H1 (cell line): ENCODE data around the gene SURF1. TPM values are rescaled to one million over a fixed set of nuclear protein-coding genes. Genes with fewer than 3 reads are reported as not detected.

ENCODE experiments used
- CTCF ChIA-PET: fragments of 300-600 bp; sonication (Branson Sonifier 250); formaldehyde crosslinking; loops from one replicate; lab custom pipeline; 2021; ENCODE audit not compliant: partially characterized antibody; lab: Charles Lee
- POLR2A ChIA-PET: fragments of 300-600 bp; sonication (Branson Sonifier 250); formaldehyde crosslinking; loops from one replicate; lab custom pipeline; 2021; ENCODE audit warnings: inconsistent platforms; ENCODE audit not compliant: partially characterized antibody; lab: Charles Lee
- DNase-seq, 2 experiments: peaks; one replicate each; pipeline versions ENCODE4 v3.0.0 to v3.0.0-alpha.2; 2010 to 2022; ENCODE audit warnings: low spot score in 2 of 2, low read depth in 1 of 2, mixed read lengths in 1 of 2
- FAIRE-seq: peaks from 2 replicates; lab custom pipeline; 2011; peaks lifted over from hg19 to GRCh38; lab: Jason Lieb, UNC
- H2AFZ ChIP-seq: 2 replicates; pipeline ENCODE4 v1.8.1; 2012; ENCODE audit warnings: low read length, inconsistent platforms
- H2AK5ac ChIP-seq: 2 replicates; pipeline ENCODE4 v1.6.1; 2013; ENCODE audit warnings: low read depth, low read length
- H2BK120ac ChIP-seq: replicated peaks from 2 replicates; pipeline ENCODE3; 2013; ENCODE audit warnings: low read depth, low read length, inconsistent platforms
- H2BK12ac ChIP-seq: 2 replicates; pipeline ENCODE4 v1.6.1; 2013; ENCODE audit warnings: low read depth, low read length
- H2BK15ac ChIP-seq: 2 replicates; pipeline ENCODE4 v1.6.1; 2013; ENCODE audit warnings: low read length
- H2BK20ac ChIP-seq: 2 replicates; pipeline ENCODE4 v1.6.1; 2013; ENCODE audit warnings: low read length
- H2BK5ac ChIP-seq: 2 replicates; pipeline ENCODE4 v1.6.1; 2013; ENCODE audit warnings: low read depth, low read length
- H3K14ac ChIP-seq: 2 replicates; pipeline ENCODE4 v1.6.1; 2013; ENCODE audit warnings: inconsistent platforms; ENCODE audit not compliant: insufficient read length
- H3K18ac ChIP-seq: 2 replicates; pipeline ENCODE4 v1.6.1; 2013; ENCODE audit warnings: low read length; ENCODE audit errors: extremely low read depth
- H3K23ac ChIP-seq: 2 replicates; pipeline ENCODE4 v1.6.1; 2013; ENCODE audit warnings: inconsistent platforms; ENCODE audit not compliant: insufficient read length
- H3K23me2 ChIP-seq: 2 replicates; pipeline ENCODE4 v1.6.1; 2013; ENCODE audit warnings: low read depth, low read length
- H3K27ac ChIP-seq: 2 replicates; pipeline ENCODE4 v1.6.1; 2011; ENCODE audit warnings: low read depth, low read length, inconsistent platforms
- H3K27me3 ChIP-seq, 4 experiments: replicated peaks in 1 of 4; 1 replicate in 1 of 4; 2 replicates in 3 of 4; pipeline versions ENCODE4 v1.6.1 to v1.8.1; 2011 to 2013; ENCODE audit warnings: low read length in 3 of 4, mild to moderate bottlenecking in 3 of 4, inconsistent platforms in 2 of 4, mixed read lengths in 2 of 4, moderate library complexity in 1 of 4; ENCODE audit not compliant: control insufficient read depth in 3 of 4, insufficient read depth in 3 of 4; ENCODE audit errors: extremely low read depth in 1 of 4
- H3K36me3 ChIP-seq, 4 experiments: 2 replicates each; pipeline versions ENCODE4 v1.6.1 to v1.8.1; 2011 to 2013; ENCODE audit warnings: mild to moderate bottlenecking in 4 of 4, low read length in 3 of 4, moderate library complexity in 2 of 4, control low read depth in 1 of 4, inconsistent platforms in 1 of 4; ENCODE audit not compliant: insufficient read depth in 4 of 4, control insufficient read depth in 2 of 4
- H3K4ac ChIP-seq: replicated peaks from 2 replicates; pipeline ENCODE3; 2013; ENCODE audit warnings: low read length, low read depth, mixed read lengths, inconsistent platforms; ENCODE audit not compliant: insufficient read length
- H3K4me1 ChIP-seq, 4 experiments: replicated peaks in 1 of 4; 1 replicate in 1 of 4; 2 replicates in 3 of 4; pipeline versions ENCODE4 v1.6.1 to v1.8.1; 2011 to 2013; ENCODE audit warnings: low read length in 3 of 4, inconsistent platforms in 2 of 4, mixed read lengths in 1 of 4; ENCODE audit not compliant: insufficient read depth in 4 of 4, control insufficient read depth in 3 of 4
- H3K4me2 ChIP-seq, 2 experiments: 2 replicates each; pipeline versions ENCODE4 v1.6.1 to v1.8.1; 2011 to 2013; ENCODE audit warnings: low read depth in 2 of 2, low read length in 2 of 2, control low read depth in 1 of 2, inconsistent platforms in 1 of 2, mild to moderate bottlenecking in 1 of 2; ENCODE audit not compliant: insufficient read depth in 1 of 2
- H3K4me3 ChIP-seq, 4 experiments: fragments of 200-600, 300-600 bp in 1 of 4; sonication (generic), shearing (Covaris generic), sonication (Bioruptor Twin) in 1 of 4; 2 replicates each; pipeline versions ENCODE4 v1.5.1 to v1.8.1; 2011 to 2016; ENCODE audit warnings: low read length in 4 of 4, low read depth in 3 of 4, control low read depth in 2 of 4, inconsistent platforms in 2 of 4, mild to moderate bottlenecking in 2 of 4, mixed read lengths in 1 of 4, moderate library complexity in 1 of 4; ENCODE audit not compliant: insufficient read depth in 2 of 4; ENCODE audit errors: extremely low read depth in 1 of 4
- H3K56ac ChIP-seq: replicated peaks from 2 replicates; pipeline ENCODE3; 2013; ENCODE audit warnings: low read depth, mild to moderate bottlenecking, mixed read lengths, low read length, inconsistent platforms; ENCODE audit not compliant: insufficient read length
- H3K79me1 ChIP-seq: 2 replicates; pipeline ENCODE4 v1.6.1; 2013; ENCODE audit warnings: low read depth, low read length, control low read depth
- H3K79me2 ChIP-seq, 2 experiments: 2 replicates each; pipeline versions ENCODE4 v1.6.1 to v1.8.1; 2012 to 2013; ENCODE audit warnings: low read length in 2 of 2, mild to moderate bottlenecking in 2 of 2, inconsistent platforms in 1 of 2; ENCODE audit not compliant: insufficient read depth in 2 of 2, control insufficient read depth in 1 of 2
- H3K9ac ChIP-seq, 4 experiments: replicated peaks in 1 of 4; 1 replicate in 1 of 4; 2 replicates in 3 of 4; pipeline versions ENCODE4 v1.6.1 to v1.8.1; 2011 to 2013; ENCODE audit warnings: low read depth in 3 of 4, low read length in 3 of 4, control low read depth in 2 of 4, mild to moderate bottlenecking in 2 of 4, moderate library complexity in 2 of 4, inconsistent platforms in 1 of 4; ENCODE audit errors: extremely low read depth in 1 of 4
- H3K9me3 ChIP-seq, 2 experiments: 2 replicates each; pipeline versions ENCODE4 v1.6.1 to v1.8.1; 2012 to 2013; ENCODE audit warnings: mild to moderate bottlenecking in 2 of 2, moderate library complexity in 2 of 2, control low read depth in 1 of 2, inconsistent platforms in 1 of 2, low read depth in 1 of 2, low read length in 1 of 2, mixed read lengths in 1 of 2; ENCODE audit not compliant: insufficient read depth in 2 of 2
- H4K20me1 ChIP-seq, 2 experiments: replicated peaks in 1 of 2; 2 replicates each; pipeline versions ENCODE3 to v1.8.1; 2011 to 2013; ENCODE audit warnings: inconsistent platforms in 2 of 2, low read length in 2 of 2, mild to moderate bottlenecking in 1 of 2; ENCODE audit not compliant: insufficient read depth in 2 of 2, control insufficient read depth in 1 of 2
- H4K5ac ChIP-seq: 2 replicates; pipeline ENCODE4 v1.6.1; 2013; ENCODE audit warnings: low read length, low read depth, mixed read lengths, inconsistent platforms; ENCODE audit not compliant: insufficient read length
- H4K8ac ChIP-seq: 2 replicates; pipeline ENCODE4 v1.8.0; 2013; ENCODE audit warnings: mild to moderate bottlenecking, moderate library complexity, low read length, inconsistent platforms; ENCODE audit not compliant: insufficient read depth; ENCODE audit errors: extremely low read depth
- H4K91ac ChIP-seq: replicated peaks from 2 replicates; pipeline ENCODE3; 2013; ENCODE audit warnings: low read length, mixed read lengths, inconsistent platforms; ENCODE audit not compliant: insufficient read length
- CTCF ChIP-seq, 3 experiments: IDR thresholded peaks; 1 replicate in 2 of 3; 2 replicates in 1 of 3; pipeline versions ENCODE4 v1.5.1 to v1.6.1; 2011; ENCODE audit warnings: low read length in 3 of 3, mild to moderate bottlenecking in 3 of 3, inconsistent platforms in 2 of 3, low read depth in 1 of 3, moderate library complexity in 1 of 3; ENCODE audit not compliant: insufficient read depth in 1 of 3; ENCODE audit errors: control extremely low read depth in 1 of 3
- RAD21 ChIP-seq, 2 experiments: IDR thresholded peaks in 1 of 2; conservative IDR thresholded peaks in 1 of 2; 2 replicates each; pipeline ENCODE4 v1.6.1; 2011; ENCODE audit warnings: low read depth in 2 of 2, low read length in 2 of 2, improper control_type of control experiment in 1 of 2, inconsistent platforms in 1 of 2, mild to moderate bottlenecking in 1 of 2, moderate library complexity in 1 of 2
- SP2 ChIP-seq: IDR thresholded peaks from 2 replicates; pipeline ENCODE4 v1.6.1; 2012; ENCODE audit warnings: mild to moderate bottlenecking, low read length, inconsistent platforms
- WGBS, 2 experiments: shearing (Covaris generic) in 1 of 2; methylation state at CpG; one replicate each; pipeline versions ENCODE4 v1.1.6 to v1.1.7; 2013 to 2015; ENCODE audit warnings: low lambda C conversion rate in 2 of 2, mixed read lengths in 2 of 2, inconsistent platforms in 1 of 2, low coverage in 1 of 2, missing lambda C conversion rate in 1 of 2; ENCODE audit not compliant: insufficient replicate concordance in 2 of 2, insufficient coverage in 1 of 2, insufficient read length in 1 of 2; ENCODE audit errors: extremely low coverage in 1 of 2, missing lambda C conversion rate in 1 of 2; 5-methylcytosine and 5-hydroxymethylcytosine counted together
- polyA plus RNA-seq, 7 experiments: library from polyadenylated mRNA; depleted of rRNA in 3 of 7; stranded (reverse) in 5 of 7; unstranded in 2 of 7; fragments of >200 nt in 5 of 7; fragments of 200-250 nt in 2 of 7; gene quantifications; 1 replicate in 5 of 7; 2 replicates in 1 of 7; 4 replicates in 1 of 7; pipeline versions ENCODE4 v1.2.1 to v1.2.3, GENCODE V29; 2011 to 2013; ENCODE audit warnings: missing spikeins in 2 of 7, mixed read lengths in 2 of 7
- total RNA-seq: library from RNA; stranded (reverse); fragmentation: NEBNext Ultra II Directional; extraction: Animal tissue kit (Norgen Biotek cat#: 25700); gene quantifications from 2 replicates; pipeline ENCODE4 v1.2.1, GENCODE V29; 2021

SURF1 gene
- total and polyA plus RNA-seq, 2 of the 8 experiments (the other 6 are each of a cell fraction or from before 2014, with no cell fraction given), result 43.1 to 44.7 TPM

- Histone ChIP-seq H4K8ac (no peak overlapping the region), H3K9ac (no peak overlapping the region), H3K23ac (no peak overlapping the region), H3K4ac (no peak overlapping the region), H3K4me1 (peaks cover 0 to 3% (median 3%) of the 10 kb centered on the region in 4 experiments; a peak in 5 of 7 replicates), H4K5ac (no peak overlapping the region), H3K79me1 (peaks cover 17% of the 10 kb centered on the region), H2AFZ (no peak overlapping the region), H2BK5ac (no peak overlapping the region), H2BK20ac (no peak overlapping the region), H2AK5ac (no peak overlapping the region)
- CTCF ChIA-PET, result interaction anchor here (0.7 to 5.5 kb wide), 30 partner anchors 8 to 227 kb away, joined by 3 to 45 read pairs (median 5); partner anchors contain the start of genes SLC2A6 and SURF1
- 86% methylated on average over 13 of the region's 15 CpGs; no CpG with 5 or more reads in 1 of the 2 experiments for WGBS, 2 experiments
- FAIRE-seq (no peak), DNase-seq (no peak)
- TF ChIP-seq RAD21 (IDR thresholded peaks at IDR 0.05 in 1 of 2, conservative IDR thresholded peaks at IDR 0.05 in 1 of 2; ENCODE audit: low read depth in 2 of 2, low read length in 2 of 2) (no peak), SP2 (no peak), CTCF (IDR thresholded peaks at IDR 0.05; ENCODE audit: control extremely low read depth in 1 of 3, insufficient read depth in 1 of 3, low read depth in 1 of 3, low read length in 3 of 3) (no peak)
- TF ChIP-seq, all 59 proteins: peak for 0
- peaks cover 31 to 70% (median 53%) of the 10 kb centered on the region in 4 experiments for H3K36me3 ChIP-seq
- peaks cover 12 to 31% of the 10 kb centered on the region in 2 experiments for H4K20me1 ChIP-seq
- no peak overlapping the region for H3K18ac ChIP-seq
- H3K4me2 ChIP-seq, result no peak overlapping the region
- H3K56ac ChIP-seq, result no peak overlapping the region
- POLR2A ChIA-PET, result interaction anchor here (0.8 to 14.8 kb wide), 4 partner anchors 11 to 119 kb away, joined by 3 to 303 read pairs (median 14); partner anchors contain the start of genes ADAMTS13, MED22, RPL7A and SURF1
- H3K23me2 ChIP-seq, result peaks cover 1% of the 10 kb centered on the region; the same call in 1 of the 2 replicates
- H2BK15ac ChIP-seq, result no peak overlapping the region
- no peak overlapping the region for H2BK12ac ChIP-seq
- H4K91ac ChIP-seq, result no peak overlapping the region
- H3K9me3 ChIP-seq, result no peaks in the 10 kb centered on the region
- no peaks in the 10 kb centered on the region for H3K27me3 ChIP-seq
- no peak overlapping the region for H2BK120ac ChIP-seq
- no peak overlapping the region for H3K27ac ChIP-seq
- peaks cover 4 to 15% of the 10 kb centered on the region in 2 experiments; a peak in 3 of 4 replicates for H3K79me2 ChIP-seq
- H3K14ac ChIP-seq, result no peak overlapping the region
- no peak overlapping the region for H3K4me3 ChIP-seq
These were observed 14.8 kb downstream of the SURF1 start for GRCh38 chr9:133341369-133342068.
